Thyroid gland (tissue), 4 donors: Measurements from ENCODE around the gene UBAP1.

Source experiments
- POLR2A ChIP-seq, 2 donors: fragments of 450-650 bp; IDR thresholded peaks; one replicate each; pipeline ENCODE4 v1.6.1; 2017; ENCODE audit warnings: antibody characterized with exemption in 2 of 2, mild to moderate bottlenecking in 2 of 2, moderate library complexity in 1 of 2
- TF ChIP-seq, protein P1 (sequence below), 6 experiments: fragments of 200-600 bp in 3 of 6; fragments of 450-650 bp in 3 of 6; sonication (generic) in 3 of 6; IDR thresholded peaks; one replicate each; pipeline ENCODE4 v1.5.1; 2016 to 2019; ENCODE audit warnings: antibody characterized with exemption in 6 of 6, mild to moderate bottlenecking in 2 of 6, inconsistent platforms in 1 of 6, moderate library complexity in 1 of 6

DNA sequence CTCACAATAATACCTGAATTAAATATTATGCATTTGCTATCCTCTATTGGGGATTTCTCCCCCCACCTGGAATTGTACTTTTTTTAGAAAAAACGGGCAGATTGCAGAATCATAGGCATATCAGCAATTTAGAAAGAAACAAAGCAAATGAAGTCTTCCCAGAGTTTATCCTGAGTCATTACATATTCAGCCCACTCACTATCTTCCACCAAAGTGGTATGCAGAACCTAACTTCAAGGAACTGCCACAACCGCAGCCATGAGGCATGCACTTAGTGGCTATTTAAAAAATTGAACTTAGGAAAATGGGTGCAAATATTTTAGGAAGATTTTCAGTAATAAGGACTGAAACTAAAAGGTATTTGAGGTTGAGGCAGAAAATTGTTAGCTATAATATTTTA lies 48.6 kb downstream of the UBAP1 start:
- TF ChIP-seq, protein P1, sequence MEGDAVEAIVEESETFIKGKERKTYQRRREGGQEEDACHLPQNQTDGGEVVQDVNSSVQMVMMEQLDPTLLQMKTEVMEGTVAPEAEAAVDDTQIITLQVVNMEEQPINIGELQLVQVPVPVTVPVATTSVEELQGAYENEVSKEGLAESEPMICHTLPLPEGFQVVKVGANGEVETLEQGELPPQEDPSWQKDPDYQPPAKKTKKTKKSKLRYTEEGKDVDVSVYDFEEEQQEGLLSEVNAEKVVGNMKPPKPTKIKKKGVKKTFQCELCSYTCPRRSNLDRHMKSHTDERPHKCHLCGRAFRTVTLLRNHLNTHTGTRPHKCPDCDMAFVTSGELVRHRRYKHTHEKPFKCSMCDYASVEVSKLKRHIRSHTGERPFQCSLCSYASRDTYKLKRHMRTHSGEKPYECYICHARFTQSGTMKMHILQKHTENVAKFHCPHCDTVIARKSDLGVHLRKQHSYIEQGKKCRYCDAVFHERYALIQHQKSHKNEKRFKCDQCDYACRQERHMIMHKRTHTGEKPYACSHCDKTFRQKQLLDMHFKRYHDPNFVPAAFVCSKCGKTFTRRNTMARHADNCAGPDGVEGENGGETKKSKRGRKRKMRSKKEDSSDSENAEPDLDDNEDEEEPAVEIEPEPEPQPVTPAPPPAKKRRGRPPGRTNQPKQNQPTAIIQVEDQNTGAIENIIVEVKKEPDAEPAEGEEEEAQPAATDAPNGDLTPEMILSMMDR (IDR thresholded peaks at IDR 0.05): no peak
- TF ChIP-seq POLR2A (IDR thresholded peaks at IDR 0.05): no peak
